MM.1S (cell line): ENCODE results near the gene COG5.

Experiments used
- DNase-seq: peaks from one replicate; pipeline ENCODE4 v3.0.0-alpha.2; 2015
- H2AFZ ChIP-seq: fragments of 300-600 bp; sonication (generic); 2 replicates; pipeline ENCODE4 v1.6.0; 2016; ENCODE audit warnings: antibody characterized with exemption, low read length
- H3F3A ChIP-seq: fragments of 300-600 bp; sonication (generic); 2 replicates; pipeline ENCODE4 v1.6.1; 2016; ENCODE audit warnings: mild to moderate bottlenecking, antibody characterized with exemption, low read length, moderate library complexity, mixed read lengths; ENCODE audit not compliant: insufficient read depth
- H3K27ac ChIP-seq: fragments of 300-600 bp; sonication (generic); 2 replicates; pipeline ENCODE4 v1.5.1; 2016; ENCODE audit warnings: mild to moderate bottlenecking, low read length
- H3K27me3 ChIP-seq: fragments of 300-600 bp; sonication (generic); replicated peaks from 2 replicates; pipeline ENCODE4 v1.6.0; 2016; ENCODE audit warnings: low read length; ENCODE audit not compliant: insufficient read depth
- H3K36me3 ChIP-seq: fragments of 300-600 bp; sonication (generic); replicated peaks from 2 replicates; pipeline ENCODE4 v1.6.1; 2016; ENCODE audit warnings: mild to moderate bottlenecking, low read length, mixed read lengths; ENCODE audit not compliant: insufficient read depth
- H3K4me1 ChIP-seq: fragments of 300-600 bp; sonication (generic); 2 replicates; pipeline ENCODE4 v1.6.1; 2016; ENCODE audit warnings: low read length, mixed read lengths
- H3K4me2 ChIP-seq: fragments of 300-600 bp; sonication (generic); 2 replicates; pipeline ENCODE4 v1.6.0; 2016; ENCODE audit warnings: low read depth, low read length
- H3K4me3 ChIP-seq: fragments of 300-600 bp; sonication (generic); 2 replicates; pipeline ENCODE4 v1.5.1; 2016; ENCODE audit warnings: low read length, mixed read lengths
- H3K79me2 ChIP-seq: fragments of 300-600 bp; sonication (generic); 2 replicates; pipeline ENCODE4 v1.6.1; 2016; ENCODE audit warnings: mixed run types, low read length, mixed read lengths
- H3K9ac ChIP-seq: fragments of 300-600 bp; sonication (generic); 2 replicates; pipeline ENCODE4 v1.6.1; 2016; ENCODE audit warnings: low read length, mixed read lengths
- H3K9me2 ChIP-seq: fragments of 300-600 bp; sonication (generic); replicated peaks from 2 replicates; pipeline ENCODE4 v1.6.1; 2016; ENCODE audit warnings: mild to moderate bottlenecking, low read length, mixed read lengths; ENCODE audit not compliant: insufficient read depth
- H3K9me3 ChIP-seq: fragments of 300-600 bp; sonication (generic); replicated peaks from 2 replicates; pipeline ENCODE4 v1.6.1; 2016; ENCODE audit warnings: mild to moderate bottlenecking, low read length, mixed read lengths; ENCODE audit not compliant: insufficient read depth
- H4K20me1 ChIP-seq: fragments of 300-600 bp; sonication (generic); 2 replicates; pipeline ENCODE4 v1.6.1; 2016; ENCODE audit warnings: mild to moderate bottlenecking, low read length, moderate library complexity, mixed read lengths; ENCODE audit not compliant: insufficient read depth
- CTCF ChIP-seq: fragments of 300-600 bp; sonication (generic); IDR thresholded peaks from 2 replicates; pipeline ENCODE4 v1.5.1; 2016; ENCODE audit warnings: antibody characterized with exemption, low read length, mixed read lengths
- EZH2 ChIP-seq: fragments of 300-600 bp; sonication (generic); optimal IDR thresholded peaks from 2 replicates; pipeline ENCODE3; 2017; ENCODE audit warnings: low read depth, mild to moderate bottlenecking, antibody characterized with exemption, low read length, mixed read lengths
- EZH2phosphoT487 ChIP-seq: fragments of 300-600 bp; sonication (generic); IDR thresholded peaks from 2 replicates; pipeline ENCODE4 v1.6.1; 2018; ENCODE audit warnings: antibody characterized with exemption, low read length

Gene COG5

GRCh38 chr7:107168233-107169119 is 395.2 kb downstream of the COG5 start, which contains the start of gene HBP1:
Gene HBP1 (plus strand): TSS chr7:107169003. CDS start chr7:107179894, 10,891 bp downstream.
- H3K4me2 ChIP-seq, result peak within 1 kb of the TSS; percentile 88
- H4K20me1 ChIP-seq, result peaks cover 17% of the 10 kb centered on the region
- no peaks in the 10 kb centered on the region for H3K9me3 ChIP-seq
- H3K79me2 ChIP-seq, result peaks cover 34% of the 10 kb centered on the region
- H2AFZ ChIP-seq, result peak within 1 kb of the TSS; percentile 92
- no peaks in the 10 kb centered on the region for H3K9me2 ChIP-seq
- H3F3A ChIP-seq, result peaks cover 31% of the 10 kb centered on the region
- no peaks in the 10 kb centered on the region for H3K36me3 ChIP-seq
- peak within 1 kb of the TSS; percentile 82 for H3K4me3 ChIP-seq
- H3K9ac ChIP-seq, result peak within 1 kb of the TSS; percentile 88
- TF ChIP-seq CTCF, result no peak
- TF ChIP-seq EZH2, result no peak
- no peak for TF ChIP-seq EZH2phosphoT487
- H3K4me1 ChIP-seq, result peaks cover 15% of the 10 kb centered on the region
- DNase-seq, result peak; percentile 100
- H3K27ac ChIP-seq, result peak within 1 kb of the TSS; percentile 84
- no peaks in the 10 kb centered on the region for H3K27me3 ChIP-seq

- H3K4me1 ChIP-seq, result peaks cover 15% of the 10 kb centered on the region
- peak overlapping the region; percentile 84 for H3K27ac ChIP-seq
- peaks cover 26% of the 10 kb centered on the region for H3K79me2 ChIP-seq
- H3K9me2 ChIP-seq, result no peaks in the 10 kb centered on the region
- DNase-seq, result peak; percentile 79
- peak overlapping the region; percentile 79 for H3K4me3 ChIP-seq
- H4K20me1 ChIP-seq, result peaks cover 10% of the 10 kb centered on the region
- H3K4me2 ChIP-seq, result peak overlapping the region; percentile 87
- H3K9ac ChIP-seq, result peak overlapping the region; percentile 75
- H3K27me3 ChIP-seq, result no peaks in the 10 kb centered on the region
- peak overlapping the region; percentile 92 for H2AFZ ChIP-seq
- peaks cover 31% of the 10 kb centered on the region for H3F3A ChIP-seq
- no peaks in the 10 kb centered on the region for H3K36me3 ChIP-seq
- TF ChIP-seq EZH2 (no peak), EZH2phosphoT487 (no peak), CTCF (peak; percentile 48)
- no peaks in the 10 kb centered on the region for H3K9me3 ChIP-seq
These were observed 396.1 kb downstream of the COG5 start for GRCh38 chr7:107167483-107168232.

GRCh38 chr7:107166736-107167426 is 396.8 kb downstream of the COG5 start:
- peak overlapping the region; percentile 79 for H3K4me3 ChIP-seq
- H3K36me3 ChIP-seq, result no peaks in the 10 kb centered on the region
- peaks cover 28% of the 10 kb centered on the region for H3F3A ChIP-seq
- TF ChIP-seq EZH2phosphoT487 (no peak), EZH2 (no peak), CTCF (no peak)
- H3K27me3 ChIP-seq, result no peaks in the 10 kb centered on the region
- no peak for DNase-seq
- peak overlapping the region; percentile 84; the same call in 1 of the 2 replicates for H3K27ac ChIP-seq
- H3K9me3 ChIP-seq, result no peaks in the 10 kb centered on the region
- no peaks in the 10 kb centered on the region for H3K9me2 ChIP-seq
- H3K4me1 ChIP-seq, result peaks cover 8% of the 10 kb centered on the region
- H4K20me1 ChIP-seq, result peaks cover 5% of the 10 kb centered on the region; the same call in 1 of the 2 replicates
- peak overlapping the region; percentile 92 for H2AFZ ChIP-seq
- peak overlapping the region; percentile 75 for H3K9ac ChIP-seq
- H3K79me2 ChIP-seq, result peaks cover 18% of the 10 kb centered on the region
- peak overlapping the region; percentile 87 for H3K4me2 ChIP-seq
